Inflammatory macrophage (primary cell): ENCODE measurements around the gene SLC22A9.
A peak's percentile ranks its signal among the peaks of the same experiment; 100 is the strongest.
"Not testable (repeated sequence)": the region's sequence is repeated elsewhere in the genome, so short reads cannot be mapped to it uniquely, and the experiment has no call there.

Experiments used
- DNase-seq, 2 donors: peaks; one replicate each; pipeline ENCODE4 v3.0.0-alpha.2; 2020 to 2022
- total RNA-seq, 18 experiments: gene quantifications; one replicate each; lab custom pipeline; 2026; ENCODE audit warnings: mixed read lengths in 6 of 18, inconsistent platforms in 2 of 18; lab: John Stamatoyannopoulos, UW

Gene SLC22A9
- 0 to 0.07 (median 0) reads per million in 18 experiments for total RNA-seq

DNA sequence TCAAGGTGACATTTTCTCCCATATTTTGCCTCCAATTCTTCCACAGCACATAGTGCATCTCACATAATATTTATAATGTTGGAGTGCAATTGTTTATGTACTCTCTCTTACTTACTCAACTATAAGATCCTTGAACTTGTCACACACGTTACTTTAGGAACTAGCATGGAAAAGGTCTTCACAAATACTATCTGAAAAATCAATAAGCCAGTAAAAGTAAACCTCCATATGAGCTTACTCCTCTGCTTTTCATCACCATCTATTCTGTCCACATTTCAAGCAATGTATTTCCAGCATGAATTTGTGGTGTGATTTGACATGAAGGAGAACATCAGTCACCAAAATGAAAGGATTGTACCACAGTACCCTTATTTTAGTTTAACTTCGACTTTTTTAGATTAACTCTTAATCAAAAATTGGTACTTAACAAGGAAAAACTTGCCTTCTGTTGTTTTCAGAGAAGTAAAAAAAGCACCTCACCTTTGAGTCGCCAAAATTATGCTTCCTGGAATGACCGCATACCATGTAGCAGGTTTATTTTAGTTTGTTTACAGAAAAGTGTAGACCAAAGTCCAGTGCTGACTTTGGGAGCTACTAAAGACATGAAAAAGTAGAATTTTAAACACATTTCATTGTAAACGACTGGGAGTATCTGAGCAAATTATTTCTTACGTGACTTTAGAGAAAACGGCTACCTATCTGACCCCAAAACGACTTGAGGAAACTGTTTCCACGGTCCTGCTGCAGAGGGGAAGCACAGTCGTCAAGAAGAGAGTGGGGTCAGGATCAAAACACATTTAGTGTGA lies at the start of gene SLC22A9:
Gene SLC22A9, plus strand, starts transcription at position 621 of the 806 bp plus-strand sequence. CDS start 272 bp downstream, outside the sequence.
- DNase-seq, result no peak

DNA sequence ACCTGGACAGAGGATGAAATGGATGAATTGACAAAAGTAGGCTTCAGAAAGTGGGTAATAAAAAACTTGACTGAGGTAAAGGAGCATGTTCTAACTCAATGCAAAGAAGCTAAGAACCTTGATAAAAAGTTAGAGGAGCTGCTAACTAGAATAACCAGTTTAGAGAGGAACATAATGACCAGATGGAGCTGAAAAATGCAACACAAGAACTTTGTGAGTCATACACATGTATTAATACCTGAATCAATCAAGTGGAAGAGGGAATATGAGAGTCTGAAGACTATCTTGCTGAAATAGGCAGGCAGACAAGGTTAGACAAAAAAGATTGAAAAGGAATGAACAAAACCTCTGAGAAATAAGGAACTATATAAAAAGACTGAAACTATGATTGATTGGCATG lies 47.9 kb upstream of the SLC22A9 start:
- no peak for DNase-seq

DNA sequence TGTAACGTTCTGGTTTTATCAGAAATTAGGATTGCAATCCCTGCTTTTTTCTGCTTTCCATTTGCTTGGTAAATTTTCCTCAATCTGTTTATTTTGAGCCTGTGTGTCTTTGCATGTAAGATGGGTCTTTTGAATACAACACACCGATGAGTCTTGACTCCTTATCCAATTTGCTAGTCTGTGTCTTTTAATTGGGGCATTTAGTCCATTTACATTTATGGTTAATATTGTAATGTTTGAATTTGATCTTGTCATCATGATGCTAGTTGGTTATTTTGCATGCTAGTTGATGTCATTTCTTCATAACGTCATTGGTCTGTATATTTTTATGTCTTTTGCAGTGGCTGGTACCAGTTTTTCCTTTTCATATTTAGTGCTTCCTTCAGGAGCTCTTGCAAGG lies 34.5 kb upstream of the SLC22A9 start:
- not testable (repeated sequence) for DNase-seq

DNA sequence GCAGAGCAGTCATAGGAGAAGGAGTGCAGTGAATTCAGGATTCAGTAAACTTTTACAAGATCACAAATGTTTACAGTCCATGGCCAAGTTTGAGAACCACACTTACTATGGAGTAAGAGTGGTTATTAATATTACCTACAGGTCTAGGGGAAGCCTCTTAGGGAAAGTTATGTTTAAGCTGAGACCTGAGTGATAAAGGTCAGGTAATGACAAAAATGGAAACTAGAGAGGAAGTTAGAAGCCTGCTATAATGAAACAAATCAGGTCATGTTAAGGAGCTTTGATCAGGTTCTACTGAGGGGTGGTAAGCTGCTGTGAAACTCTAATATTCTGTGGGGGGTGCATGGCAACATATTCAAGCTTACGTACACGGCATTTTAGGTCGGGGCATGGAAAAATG lies 32.5 kb upstream of the SLC22A9 start:
- DNase-seq, result no peak

DNA sequence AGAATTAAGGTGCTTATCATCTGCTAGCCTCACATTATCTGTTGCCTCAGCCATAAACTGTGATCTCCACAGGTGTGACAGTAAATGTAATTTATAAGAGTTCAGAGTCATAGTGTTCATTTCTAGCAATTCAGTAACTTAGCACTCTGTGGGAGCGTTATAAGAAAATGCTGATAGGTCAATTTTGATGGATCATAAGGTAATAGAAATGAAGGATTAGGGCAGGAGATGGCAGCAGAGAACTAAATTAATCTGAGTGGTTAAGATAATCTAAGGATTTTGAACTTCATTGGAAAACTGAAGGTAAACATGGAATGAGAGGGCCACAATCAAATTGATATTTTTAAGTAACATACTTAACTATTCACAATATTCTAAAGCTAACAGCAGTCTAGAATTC lies 26.5 kb upstream of the SLC22A9 start:
- no peak for DNase-seq

DNA sequence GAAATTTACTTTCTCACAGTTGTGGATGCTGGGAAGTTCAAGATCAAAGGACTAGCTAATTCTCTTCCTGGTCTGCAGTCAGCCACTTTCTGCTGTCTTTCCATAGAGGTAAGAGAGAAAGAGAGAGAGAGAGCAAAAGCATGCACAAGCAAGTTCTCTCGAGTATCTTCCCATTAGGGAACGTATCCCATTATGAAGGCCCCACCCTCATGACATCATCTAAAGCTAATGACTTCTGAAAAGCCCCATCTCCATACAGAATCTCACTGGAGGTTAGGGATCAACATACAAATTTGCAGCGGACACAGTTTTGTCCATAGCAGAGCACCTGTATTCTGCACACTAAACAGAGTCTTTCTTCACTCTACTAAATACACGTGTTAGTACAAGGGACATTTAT lies 17.4 kb upstream of the SLC22A9 start:
- no peak for DNase-seq

DNA sequence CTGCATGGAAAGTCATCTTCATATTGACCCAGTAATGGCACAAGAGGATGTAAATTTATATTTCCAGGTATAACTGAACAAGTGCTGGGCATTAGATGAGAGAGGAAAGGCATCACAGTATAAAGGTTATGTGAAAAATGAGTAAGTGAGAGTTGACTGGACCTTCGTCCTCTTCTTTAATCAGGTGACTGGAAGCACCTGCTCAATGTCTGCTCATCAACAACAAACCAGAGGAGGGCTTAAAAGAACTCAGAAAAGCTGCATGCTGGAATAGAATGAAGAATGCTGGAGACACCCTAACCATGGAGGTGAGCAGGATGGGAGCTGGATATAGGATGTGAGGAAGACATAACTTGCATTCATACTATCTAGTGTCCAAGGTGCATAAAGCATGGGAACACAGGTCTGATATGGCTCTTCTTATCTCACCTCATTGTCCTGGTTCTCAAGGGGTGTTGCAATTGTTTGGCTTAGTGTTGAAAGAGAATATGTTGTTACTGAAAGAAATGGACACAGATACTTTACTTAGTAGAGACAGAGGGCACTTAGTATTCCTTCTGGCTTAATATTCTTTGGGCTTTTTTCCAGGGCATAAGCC lies 7.3 kb upstream of the SLC22A9 start:
- no peak for DNase-seq

DNA sequence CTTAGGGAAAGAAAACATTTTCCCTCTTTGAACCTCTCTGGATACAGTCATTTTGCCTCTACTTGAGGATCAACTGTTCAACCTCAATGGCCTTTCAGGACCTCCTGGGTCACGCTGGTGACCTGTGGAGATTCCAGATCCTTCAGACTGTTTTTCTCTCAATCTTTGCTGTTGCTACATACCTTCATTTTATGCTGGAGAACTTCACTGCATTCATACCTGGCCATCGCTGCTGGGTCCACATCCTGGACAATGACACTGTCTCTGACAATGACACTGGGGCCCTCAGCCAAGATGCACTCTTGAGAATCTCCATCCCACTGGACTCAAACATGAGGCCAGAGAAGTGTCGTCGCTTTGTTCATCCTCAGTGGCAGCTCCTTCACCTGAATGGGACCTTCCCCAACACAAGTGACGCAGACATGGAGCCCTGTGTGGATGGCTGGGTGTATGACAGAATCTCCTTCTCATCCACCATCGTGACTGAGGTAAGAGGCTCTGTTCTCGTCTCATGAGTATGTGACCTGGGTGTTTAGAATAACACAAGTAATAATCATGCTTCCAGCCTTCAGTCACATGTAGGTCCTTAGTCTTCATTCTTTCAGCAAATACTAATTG lies 495 bp downstream of the SLC22A9 start:
- DNase-seq, result no peak

DNA sequence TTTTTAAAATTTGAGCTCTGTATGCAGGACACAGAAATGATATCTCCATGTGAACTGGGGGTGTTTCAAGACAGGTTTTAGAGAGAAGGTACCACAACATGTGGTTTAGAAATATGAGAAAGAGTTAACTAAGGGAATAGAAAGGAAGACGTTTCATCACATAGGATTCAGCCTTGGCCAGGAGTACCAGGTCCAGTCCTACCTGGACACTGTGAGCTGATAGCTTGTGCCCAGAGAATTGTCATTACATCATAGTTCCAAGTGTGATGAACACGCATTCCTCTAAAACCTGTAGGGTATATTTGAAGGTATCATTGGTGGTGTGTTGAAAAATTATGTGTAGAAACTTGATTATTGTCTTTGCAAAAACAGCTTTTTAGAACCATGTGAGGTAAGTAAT lies 1.8 kb downstream of the SLC22A9 start:
- no peak for DNase-seq

DNA sequence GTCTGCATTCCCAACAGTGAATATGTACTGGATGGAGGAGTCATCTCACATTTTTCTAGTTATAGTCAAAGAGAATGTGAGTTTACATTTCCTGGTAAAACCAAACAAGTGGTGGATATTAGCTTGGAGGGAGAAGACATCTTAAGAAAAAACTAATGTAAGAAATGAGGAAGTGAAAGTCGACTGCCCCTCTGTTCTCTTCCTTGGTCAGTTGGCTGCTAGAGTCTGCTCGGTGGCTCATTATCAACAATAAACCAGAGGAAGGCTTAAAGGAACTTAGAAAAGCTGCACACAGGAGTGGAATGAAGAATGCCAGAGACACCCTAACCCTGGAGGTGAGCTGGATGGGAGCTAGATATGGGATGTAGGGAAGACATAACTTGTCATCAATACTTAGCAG lies 5.8 kb downstream of the SLC22A9 start:
- DNase-seq, result peak; percentile 12 to 27

DNA sequence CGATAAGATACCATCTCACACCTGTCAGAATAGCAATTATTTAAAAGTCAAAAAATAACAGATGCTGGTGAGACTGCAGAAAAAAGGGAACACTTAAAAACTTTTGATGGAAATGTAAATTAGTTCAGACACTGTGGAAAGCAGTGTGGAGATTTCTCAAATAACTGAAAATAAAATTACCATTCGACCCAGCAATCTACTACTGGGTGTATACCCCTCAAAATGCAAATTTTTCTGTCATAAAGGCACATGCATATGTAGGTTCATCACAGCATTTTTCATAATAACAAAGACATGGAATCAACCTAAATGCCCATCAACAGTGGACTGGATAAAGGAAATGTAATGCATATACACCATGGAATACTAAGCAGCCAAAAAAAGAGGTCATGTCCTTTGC lies 10.5 kb downstream of the SLC22A9 start:
- DNase-seq, result no peak

DNA sequence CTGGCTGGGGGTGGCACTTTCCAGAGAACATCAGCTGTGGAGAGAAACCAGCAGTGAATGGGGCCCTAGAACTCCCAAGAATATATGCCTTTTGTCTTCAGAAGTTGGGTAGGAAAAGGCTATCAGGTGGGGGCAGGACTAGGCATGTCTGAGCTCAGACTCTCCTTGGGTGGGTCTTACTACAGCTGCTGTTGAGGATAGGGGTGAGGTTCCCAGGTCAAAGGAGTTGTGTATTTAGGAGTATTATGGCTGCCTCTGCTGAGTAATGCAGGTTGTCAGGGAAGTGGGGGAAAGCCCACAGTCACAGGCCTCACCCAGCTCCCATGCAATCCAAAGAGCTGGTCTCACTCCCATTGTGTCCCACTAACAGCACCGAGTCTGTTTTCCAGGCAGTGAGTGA lies 26.1 kb downstream of the SLC22A9 start:
- no peak for DNase-seq

DNA sequence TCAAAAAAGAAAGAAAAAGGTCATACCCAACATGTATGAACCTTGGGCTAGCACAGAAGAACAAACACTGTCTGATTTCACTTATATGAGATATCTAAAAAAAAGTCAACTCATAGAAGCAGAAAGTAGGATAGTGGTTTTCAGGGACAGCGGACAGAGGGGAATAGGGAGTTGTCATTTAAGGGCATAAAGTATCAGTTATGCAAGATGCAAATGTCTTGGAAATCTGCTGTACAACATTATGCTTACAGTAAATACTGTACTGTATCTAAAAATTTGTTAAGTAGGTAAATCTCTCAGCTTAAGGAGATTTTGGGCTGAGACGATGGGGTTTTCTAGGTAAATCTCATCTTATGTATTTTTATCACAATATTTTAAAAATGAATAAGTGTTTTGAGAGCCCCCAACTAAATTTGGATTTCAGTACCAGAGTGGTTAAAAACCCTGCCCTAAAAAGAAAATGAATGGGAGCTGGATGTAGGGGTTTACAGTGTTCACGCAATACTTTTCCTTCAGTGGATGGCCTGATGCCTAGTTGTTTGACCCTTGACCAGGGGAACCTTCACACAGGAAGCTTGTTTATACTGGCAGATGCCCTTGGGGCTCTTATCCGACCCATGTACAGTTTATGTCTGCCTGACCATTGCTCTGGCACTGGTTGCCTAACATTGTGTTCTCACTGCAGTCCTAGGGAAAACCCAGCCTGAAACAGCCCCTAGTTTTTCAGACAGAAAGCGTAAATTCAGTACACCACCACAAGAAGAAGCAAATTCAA lies 34.8 kb downstream of the SLC22A9 start:
- no peak for DNase-seq

DNA sequence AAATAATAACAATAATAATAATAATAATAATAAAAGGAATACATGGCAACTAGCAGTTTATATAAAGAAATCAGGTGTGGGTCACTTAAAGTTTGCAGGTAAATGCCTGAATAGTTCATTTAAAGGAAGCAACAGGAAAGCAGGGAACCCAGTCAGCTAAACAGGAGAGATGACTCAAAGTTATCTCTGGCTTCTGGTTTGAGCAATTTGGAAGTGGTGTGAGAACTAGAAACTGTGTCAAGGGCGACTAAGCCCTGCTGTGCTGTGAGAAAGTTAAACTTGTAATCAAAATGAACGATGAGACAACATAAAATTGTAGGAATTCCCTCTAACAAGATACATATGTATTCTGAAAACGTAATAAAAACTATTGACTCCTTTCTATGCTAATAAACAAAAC lies 35.5 kb downstream of the SLC22A9 start:
- DNase-seq, result no peak

DNA sequence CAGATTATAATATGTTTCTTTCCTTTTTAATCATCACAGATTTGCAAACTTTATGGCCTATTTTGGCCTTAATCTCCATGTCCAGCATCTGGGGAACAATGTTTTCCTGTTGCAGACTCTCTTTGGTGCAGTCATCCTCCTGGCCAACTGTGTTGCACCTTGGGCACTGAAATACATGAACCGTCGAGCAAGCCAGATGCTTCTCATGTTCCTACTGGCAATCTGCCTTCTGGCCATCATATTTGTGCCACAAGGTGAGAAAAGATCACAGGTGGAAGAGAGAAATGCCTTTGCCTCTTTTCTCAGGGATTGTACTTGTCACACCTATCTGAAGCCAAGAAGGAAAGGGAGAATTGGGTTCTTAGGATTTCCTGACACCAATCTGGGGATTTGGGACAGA lies 36.9 kb downstream of the SLC22A9 start:
- no peak for DNase-seq

DNA sequence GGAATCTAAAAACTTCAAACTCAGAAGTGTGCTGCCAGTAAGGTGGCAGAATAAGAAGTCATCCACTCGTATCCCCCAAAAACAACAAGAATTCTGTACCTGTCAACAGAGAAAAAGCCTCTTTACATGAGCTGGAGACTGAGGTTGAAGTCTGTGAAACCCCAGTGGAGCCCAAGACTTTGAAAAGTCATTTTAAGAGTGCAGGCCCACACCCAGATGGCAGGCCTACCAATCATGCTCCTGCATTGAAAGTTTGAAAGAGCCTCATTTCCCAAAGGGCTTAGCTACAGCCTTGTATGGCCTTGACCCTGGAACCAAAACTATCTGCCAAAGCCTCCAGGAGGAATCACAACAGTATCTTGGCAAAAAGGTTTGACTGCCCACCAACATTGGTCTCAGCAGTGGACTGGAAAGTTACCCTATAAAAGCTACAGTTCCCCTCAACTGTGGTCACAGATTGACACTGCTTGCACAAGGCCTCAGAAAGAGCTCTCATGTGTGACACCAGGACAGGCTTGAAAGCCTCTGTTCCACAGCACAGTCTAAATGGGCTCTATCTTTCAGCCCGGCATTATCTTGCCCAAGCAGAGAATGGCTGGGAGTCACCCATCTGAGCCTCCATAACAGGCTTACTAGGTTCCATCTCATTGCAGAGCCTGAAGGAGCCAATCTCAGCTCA lies 47.7 kb downstream of the SLC22A9 start:
- no peak for DNase-seq

DNA sequence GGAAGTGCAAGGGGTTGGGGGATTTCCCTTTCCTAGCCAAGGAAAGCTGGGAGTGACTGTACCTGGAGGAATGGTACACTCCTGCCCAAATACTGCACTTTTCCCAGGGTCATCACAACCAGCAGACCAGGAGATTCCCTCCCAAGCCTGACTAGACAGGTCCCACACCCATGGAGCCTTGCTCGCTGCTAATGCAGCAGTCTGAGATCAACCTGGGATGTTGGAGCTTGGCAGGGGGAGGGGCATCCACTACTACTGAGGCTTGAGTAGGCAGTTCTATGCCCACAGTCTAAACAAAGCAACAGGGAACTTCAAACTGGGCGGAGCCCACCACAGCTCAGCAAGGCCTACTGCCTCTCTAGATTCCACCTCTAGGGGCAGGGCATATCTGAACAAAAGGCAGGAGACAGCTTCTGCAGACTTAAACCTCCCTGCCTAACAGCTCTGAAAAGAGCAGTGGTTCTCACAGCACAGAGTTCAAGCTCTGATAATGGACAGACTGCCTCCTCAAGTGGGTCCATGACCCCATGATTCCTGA lies 58.5 kb downstream of the SLC22A9 start:
- DNase-seq, result peak in 1 of 2 donors; percentile 8

DNA sequence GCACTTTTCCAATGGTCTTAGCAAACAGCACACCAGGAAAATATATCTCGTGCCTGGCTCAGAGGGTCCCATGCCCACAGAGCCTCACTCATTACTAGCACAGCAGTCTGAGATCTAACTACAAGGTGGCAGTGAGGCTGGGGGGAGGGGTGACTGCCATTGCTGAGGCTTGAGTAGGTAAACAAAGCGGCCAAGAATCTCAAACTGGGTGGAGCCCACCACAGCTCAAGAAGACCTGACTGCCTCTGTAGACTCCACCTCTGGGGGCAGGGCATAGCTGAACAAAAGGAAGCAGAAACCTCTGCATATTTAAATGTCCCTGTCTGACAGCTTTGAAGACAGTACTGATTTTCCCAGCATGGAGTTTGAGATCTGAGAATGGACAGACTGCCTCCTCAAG lies 61.1 kb downstream of the SLC22A9 start:
- DNase-seq, result not testable (repeated sequence)

DNA sequence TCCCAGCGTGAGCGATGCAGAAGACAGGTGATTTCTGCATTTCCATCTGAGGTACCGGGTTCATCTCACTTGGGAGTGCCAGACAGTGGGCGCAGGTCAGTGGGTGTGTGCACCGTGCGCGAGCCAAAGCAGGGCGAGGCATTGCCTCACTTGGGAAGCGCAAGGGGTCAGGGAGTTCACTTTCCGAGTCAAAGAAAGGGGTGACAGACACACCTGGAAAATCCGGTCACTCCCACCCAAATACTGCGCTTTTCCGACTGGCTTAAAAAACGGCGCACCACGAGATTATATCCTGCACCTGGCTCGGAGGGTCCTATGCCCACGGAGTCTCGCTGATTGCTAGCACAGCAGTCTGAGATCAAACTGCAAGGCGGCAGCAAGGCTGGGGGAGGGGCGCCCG lies 65.8 kb downstream of the SLC22A9 start:
- DNase-seq, result not testable (repeated sequence)

DNA sequence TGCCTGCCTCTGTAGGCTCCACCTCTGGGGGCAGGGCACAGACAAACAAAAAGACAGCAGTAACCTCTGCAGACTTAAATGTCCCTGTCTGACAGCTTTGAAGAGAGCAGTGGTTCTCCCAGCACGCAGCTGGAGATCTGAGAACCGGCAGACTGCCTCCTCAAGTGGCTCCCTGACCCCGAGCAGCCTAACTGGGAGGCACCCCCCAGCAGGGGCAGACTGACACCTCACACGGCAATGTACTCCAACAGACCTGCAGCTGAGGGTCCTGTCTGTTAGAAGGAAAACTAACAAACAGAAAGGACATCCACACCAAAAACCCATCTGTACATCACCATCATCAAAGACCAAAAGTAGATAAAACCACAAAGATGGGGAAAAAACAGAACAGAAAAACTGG lies 66.2 kb downstream of the SLC22A9 start:
- DNase-seq, result not testable (repeated sequence)

DNA sequence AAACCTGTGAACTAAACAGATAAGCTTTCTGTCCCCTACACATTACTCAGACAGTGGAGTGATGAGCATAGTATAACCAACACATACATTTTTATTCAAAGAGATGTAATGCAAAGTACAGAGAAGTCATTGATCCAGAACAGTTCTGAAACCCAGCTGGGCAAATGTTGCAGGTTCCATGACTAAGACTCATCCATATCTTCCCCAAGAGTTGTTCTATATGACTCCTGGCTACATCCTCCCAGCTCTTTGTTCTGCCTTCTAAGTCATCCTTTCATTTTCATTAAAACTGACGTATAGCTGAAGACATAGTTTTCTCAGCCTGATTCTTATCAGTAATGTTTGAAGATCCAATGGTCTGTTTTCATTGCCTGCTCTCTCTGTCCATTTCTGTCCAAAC lies 74.1 kb downstream of the SLC22A9 start:
- no peak for DNase-seq

DNA sequence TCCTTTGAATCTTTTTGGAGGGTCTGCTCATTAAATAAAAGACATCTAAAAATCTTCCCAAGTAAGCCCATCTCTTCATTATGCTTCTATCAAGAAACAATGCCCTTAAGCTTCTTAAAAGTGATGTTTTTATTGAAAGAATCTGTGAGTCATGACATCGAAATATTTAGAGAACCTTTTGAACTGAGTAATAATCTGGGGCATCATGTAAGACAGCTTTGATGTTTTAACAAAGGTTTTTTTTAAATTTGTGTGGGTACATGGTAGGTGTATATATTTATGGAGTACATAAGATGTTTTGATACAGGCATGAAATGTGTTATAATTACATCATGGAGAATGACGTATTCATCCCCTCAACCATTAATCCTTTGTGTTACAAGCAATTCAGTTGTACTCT lies 74.6 kb downstream of the SLC22A9 start:
- DNase-seq, result no peak
